Spleen (tissue), 11 donors: ENCODE results near the gene KIF26B. TPM values are rescaled to one million over a fixed set of nuclear protein-coding genes. Genes with fewer than 3 reads are reported as not detected.
A peak's percentile ranks its signal among the peaks of the same experiment; 100 is the strongest.

Experiments
- DNase-seq: peaks from one replicate; pipeline ENCODE4 v3.0.0-alpha.2; 2020
- H3K27ac ChIP-seq, 8 donors: fragments of 200-600 bp; sonication (generic) in 7 of 8; 1 replicate in 4 of 8; 2 replicates in 4 of 8; pipeline versions ENCODE4 v1.5.0 to v1.8.0; 2016 to 2021; ENCODE audit warnings: inconsistent platforms in 4 of 8, mild to moderate bottlenecking in 4 of 8, moderate library complexity in 1 of 8
- H3K27me3 ChIP-seq, 7 donors: fragments of 200-600 bp; sonication (generic) in 6 of 7; replicated peaks in 1 of 7; 1 replicate in 4 of 7; 2 replicates in 3 of 7; pipeline versions ENCODE4 v1.5.0 to v1.8.0; 2016 to 2021; ENCODE audit warnings: inconsistent platforms in 3 of 7, mild to moderate bottlenecking in 1 of 7
- H3K36me3 ChIP-seq, 6 donors: fragments of 200-600 bp; sonication (generic) in 5 of 6; 1 replicate in 4 of 6; 2 replicates in 2 of 6; pipeline versions ENCODE4 v1.5.0 to v1.8.0; 2016 to 2021; ENCODE audit warnings: inconsistent platforms in 2 of 6
- H3K4me1 ChIP-seq, 6 donors: fragments of 200-600 bp; sonication (generic) in 5 of 6; 1 replicate in 3 of 6; 2 replicates in 3 of 6; pipeline versions ENCODE4 v1.5.0 to v1.8.0; 2016 to 2021; ENCODE audit warnings: inconsistent platforms in 3 of 6
- H3K4me3 ChIP-seq, 8 donors: fragments of 200-600 bp; sonication (generic) in 7 of 8; 1 replicate in 4 of 8; 2 replicates in 4 of 8; pipeline versions ENCODE4 v1.5.0 to v1.8.0; 2016 to 2021; ENCODE audit warnings: inconsistent platforms in 4 of 8, mild to moderate bottlenecking in 4 of 8, moderate library complexity in 2 of 8
- H3K9me3 ChIP-seq, 8 donors: fragments of 200-600 bp; sonication (generic) in 7 of 8; 1 replicate in 4 of 8; 2 replicates in 4 of 8; pipeline versions ENCODE4 v1.5.0 to v1.8.0; 2016 to 2021; ENCODE audit warnings: inconsistent platforms in 4 of 8
- CTCF ChIP-seq, 11 experiments: fragments of 200-600 bp in 7 of 11; fragments of 450-650 bp in 4 of 11; sonication (generic) in 4 of 11; IDR thresholded peaks in 8 of 11; conservative IDR thresholded peaks in 3 of 11; 1 replicate in 7 of 11; 2 replicates in 4 of 11; pipeline versions ENCODE4 v1.4.0 to v1.8.0; 2016 to 2021; ENCODE audit warnings: antibody characterized with exemption in 11 of 11, inconsistent platforms in 4 of 11, mild to moderate bottlenecking in 1 of 11
- POLR2A ChIP-seq, 3 donors: fragments of 450-650 bp; IDR thresholded peaks; one replicate each; pipeline ENCODE4 v1.5.1; 2017; ENCODE audit warnings: antibody characterized with exemption in 3 of 3, mild to moderate bottlenecking in 1 of 3
- POLR2AphosphoS5 ChIP-seq, 3 donors: sonication (generic); formaldehyde crosslinking; IDR thresholded peaks; one replicate each; pipeline ENCODE4 v1.5.1; 2017; ENCODE audit warnings: antibody characterized with exemption in 3 of 3
- WGBS, 5 donors: extraction: QIAGEN DNeasy Blood & Tissue Kit in 3 of 5; methylation state at CpG; one replicate each; pipeline versions ENCODE4 v1.1.5 to v1.1.7; 2013 to 2018; 5-methylcytosine and 5-hydroxymethylcytosine counted together
- intact Hi-C: fragments of 100-400 bp; cut with DNase I; formaldehyde crosslinking; loops from one replicate; pipeline ENCODE4 v1.15.0; 2023; ENCODE audit warnings: low total_unique reads
- polyA plus RNA-seq, 3 donors: library from polyadenylated mRNA; stranded (reverse); fragments of 200-250 nt; gene quantifications; one replicate each; pipeline ENCODE4 v1.2.1, GENCODE V29; 2013
- total RNA-seq, 7 donors: library from RNA; depleted of rRNA in 3 of 7; stranded (reverse); fragments of >200 nt in 3 of 7; fragmentation: NEBNext Ultra II Directional in 4 of 7; extraction: Animal tissue kit (Norgen Biotek cat#: 25700) in 4 of 7; gene quantifications; one replicate each; pipeline versions ENCODE4 v1.1.0 to v1.2.1, GENCODE V29; 2016 to 2021
- donor health status: healthy with polysubstance abuse.
- donor health status: DM: no; HTN: no; CAD: no; lungs with moderate emphysema.
- donor health status: DM: no; HTN: no; CAD: no.
- donor health status: Bipolar disorder and iron deficiency.
- donor health status: healthy.
- donor health status: DM: no; HTN: no; CAD: no.
- donor health status: DM: yes; HTN: yes; CAD: no.

Gene KIF26B
- total and polyA plus RNA-seq, 10 donors, result 0.07 to 4.5 (median 0.60) TPM; not detected in 1

DNA sequence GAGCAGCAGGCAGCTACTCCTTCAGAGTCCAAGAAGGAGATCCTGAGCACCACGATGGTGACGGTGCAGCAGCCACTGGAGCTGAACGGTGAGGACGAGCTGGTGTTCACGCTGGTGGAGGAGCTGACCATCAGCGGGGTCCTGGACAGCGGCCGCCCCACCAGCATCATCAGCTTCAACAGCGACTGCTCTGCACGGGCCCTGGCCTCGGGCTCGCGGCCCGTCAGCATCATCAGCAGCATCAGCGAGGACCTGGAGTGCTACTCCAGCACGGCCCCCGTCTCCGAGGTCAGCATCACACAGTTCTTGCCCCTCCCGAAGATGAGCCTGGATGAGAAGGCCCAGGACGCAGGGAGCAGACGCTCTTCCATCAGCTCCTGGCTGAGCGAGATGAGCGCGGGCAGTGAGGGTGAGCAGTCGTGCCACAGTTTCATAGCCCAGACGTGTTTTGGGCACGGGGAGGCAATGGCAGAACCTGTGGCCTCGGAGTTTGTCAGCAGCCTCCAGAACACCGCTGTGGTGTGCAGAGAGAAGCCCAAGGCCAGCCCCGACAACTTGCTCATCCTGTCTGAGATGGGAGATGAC lies 531.8 kb downstream of the KIF26B start:
- peaks cover 0 to 7% (median 0%) of the 10 kb centered on the region in 6 donors for H3K4me1 ChIP-seq
- no peaks in the 10 kb centered on the region for H3K9me3 ChIP-seq
- DNase-seq, result peak; percentile 69
- TF ChIP-seq CTCF (IDR thresholded peaks at IDR 0.05 in 8 of 11, conservative IDR thresholded peaks at IDR 0.05 in 3 of 11) (no peak), POLR2AphosphoS5 (IDR thresholded peaks at IDR 0.05) (no peak), POLR2A (IDR thresholded peaks at IDR 0.05) (no peak)
- intact Hi-C loops, result no loop called here
- H3K4me3 ChIP-seq, result no peak overlapping the region
- H3K36me3 ChIP-seq, result no peaks in the 10 kb centered on the region
- peaks cover 0 to 30% (median 0%) of the 10 kb centered on the region in 7 donors for H3K27me3 ChIP-seq
- WGBS, 5 donors, result 90 to 95% (median 91%) methylated on average over 29 to 30 of the region's 30 CpGs
- H3K27ac ChIP-seq, result no peak overlapping the region

- no peak overlapping the region for H3K4me3 ChIP-seq
- intact Hi-C loops, result no loop called here
Observed at GRCh38 chr1:245687152-245687635, 532.4 kb downstream of the KIF26B start.

GRCh38 chr1:245687636-245688535 lies 533.1 kb downstream of the KIF26B start:
- DNase-seq, result peak; percentile 75
- H3K27me3 ChIP-seq, result peaks cover 0 to 30% (median 0%) of the 10 kb centered on the region in 7 donors
- whole genome bisulfite sequencing, 5 donors, result 45 to 68% (median 55%) methylated on average over 13 to 74 of the region's 74 CpGs
- peaks cover 0 to 7% (median 0%) of the 10 kb centered on the region in 6 donors for H3K4me1 ChIP-seq
- no peaks in the 10 kb centered on the region for H3K36me3 ChIP-seq
- intact Hi-C loops, result no loop called here
- no peak overlapping the region for H3K27ac ChIP-seq
- no peaks in the 10 kb centered on the region for H3K9me3 ChIP-seq
- TF ChIP-seq POLR2A (IDR thresholded peaks at IDR 0.05) (no peak), CTCF (IDR thresholded peaks at IDR 0.05 in 8 of 11, conservative IDR thresholded peaks at IDR 0.05 in 3 of 11) (no peak), POLR2AphosphoS5 (IDR thresholded peaks at IDR 0.05) (no peak)
- H3K4me3 ChIP-seq, result no peak overlapping the region

More at GRCh38 chr1:245687152-245687635, 532.4 kb downstream of the KIF26B start:
- WGBS, 5 donors, result 69 to 83% (median 76%) methylated on average over 14 to 20 of the region's 20 CpGs
- no peak for DNase-seq
- no peak overlapping the region for H3K27ac ChIP-seq
- H3K4me1 ChIP-seq, result peaks cover 0 to 7% (median 0%) of the 10 kb centered on the region in 6 donors
- no peaks in the 10 kb centered on the region for H3K9me3 ChIP-seq
- no peak for TF ChIP-seq POLR2A (IDR thresholded peaks at IDR 0.05)
- no peak for TF ChIP-seq CTCF (IDR thresholded peaks at IDR 0.05 in 8 of 11, conservative IDR thresholded peaks at IDR 0.05 in 3 of 11)
- no peak for TF ChIP-seq POLR2AphosphoS5 (IDR thresholded peaks at IDR 0.05)
- peaks cover 0 to 30% (median 0%) of the 10 kb centered on the region in 7 donors for H3K27me3 ChIP-seq
- no peaks in the 10 kb centered on the region for H3K36me3 ChIP-seq
